ENCODE data around the gene HORMAD2.

DNA sequence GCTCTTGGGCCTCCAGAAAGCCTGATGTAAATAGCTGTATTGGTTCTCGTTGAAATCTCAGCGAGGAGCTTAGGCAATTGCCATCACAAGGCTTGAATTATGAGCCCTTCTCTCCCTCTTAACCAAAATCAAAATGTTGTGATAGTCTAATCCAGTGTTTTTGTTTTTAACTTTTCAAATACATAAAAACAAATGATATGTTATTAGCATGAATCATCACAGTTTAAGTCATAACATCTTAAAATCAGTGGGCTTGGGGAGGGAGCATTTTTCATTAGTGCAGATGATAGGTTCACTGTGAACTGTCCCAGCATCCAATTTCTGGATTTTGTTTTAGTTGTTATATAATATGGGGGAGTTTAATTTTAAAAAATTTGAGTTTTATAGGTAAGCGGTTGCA, 48.9 kb upstream of the HORMAD2 start:
- no peak for TF ChIP-seq RFX5 (IDR thresholded peaks at IDR 0.05)
- TF ChIP-seq HOXA7 (CRISPR knock-in tag; IDR thresholded peaks at IDR 0.05), result no peak
- no peak for TF ChIP-seq CTCF (IDR thresholded peaks at IDR 0.05)
- TF ChIP-seq SREBF2 (IDR thresholded peaks at IDR 0.05), result no peak
- TF ChIP-seq POLR2A (IDR thresholded peaks at IDR 0.05; ENCODE audit: low read length), result no peak
- TF ChIP-seq EP300 (IDR thresholded peaks at IDR 0.05), result no peak
- TF ChIP-seq, protein P1, sequence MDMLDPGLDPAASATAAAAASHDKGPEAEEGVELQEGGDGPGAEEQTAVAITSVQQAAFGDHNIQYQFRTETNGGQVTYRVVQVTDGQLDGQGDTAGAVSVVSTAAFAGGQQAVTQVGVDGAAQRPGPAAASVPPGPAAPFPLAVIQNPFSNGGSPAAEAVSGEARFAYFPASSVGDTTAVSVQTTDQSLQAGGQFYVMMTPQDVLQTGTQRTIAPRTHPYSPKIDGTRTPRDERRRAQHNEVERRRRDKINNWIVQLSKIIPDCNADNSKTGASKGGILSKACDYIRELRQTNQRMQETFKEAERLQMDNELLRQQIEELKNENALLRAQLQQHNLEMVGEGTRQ (IDR thresholded peaks at IDR 0.05), result no peak
- TF ChIP-seq MYC (IDR thresholded peaks at IDR 0.05; ENCODE audit: borderline replicate concordance, low read length), result no peak
- no peak for TF ChIP-seq RAD21 (conservative IDR thresholded peaks at IDR 0.05 in 1 of 2, IDR thresholded peaks at IDR 0.05 in 1 of 2)

All from A549 (cell line).